GM23338 (cell line): ENCODE data around the gene ESRRB. TPM values are rescaled to one million over a fixed set of nuclear protein-coding genes. Genes with fewer than 3 reads are reported as not detected.
A peak's percentile ranks its signal among the peaks of the same experiment; 100 is the strongest.

Experiments used
- ATAC-seq: fragments of 200-7000 bp; cut with Tn5 transposase; 3 replicates; pipeline ENCODE4 v1.9.1; 2020
- DNase-seq: peaks from one replicate; pipeline ENCODE4 v3.0.0-alpha.2; 2015; ENCODE audit warnings: low spot score
- H2AFZ ChIP-seq: fragments of 200-600 bp; sonication (generic); 2 replicates; pipeline ENCODE4 v1.8.0; 2016; ENCODE audit warnings: antibody characterized with exemption, mild to moderate bottlenecking, moderate library complexity
- H3F3A ChIP-seq: fragments of 200-600 bp; sonication (generic); replicated peaks from 2 replicates; pipeline ENCODE4 v1.8.0; 2017; ENCODE audit warnings: antibody characterized with exemption, mixed run types, low read depth
- H3K27ac ChIP-seq: fragments of 200-600 bp; sonication (generic); 2 replicates; pipeline ENCODE4 v1.6.1; 2016; ENCODE audit warnings: low read depth
- H3K27me3 ChIP-seq: fragments of 200-600 bp; sonication (generic); 2 replicates; pipeline ENCODE4 v1.8.0; 2016; ENCODE audit warnings: mild to moderate bottlenecking, mixed run types, moderate library complexity; ENCODE audit not compliant: insufficient read depth
- H3K36me3 ChIP-seq: fragments of 200-600 bp; sonication (generic); 2 replicates; pipeline ENCODE4 v1.8.0; 2016; ENCODE audit warnings: mild to moderate bottlenecking; ENCODE audit not compliant: insufficient read depth
- H3K4me1 ChIP-seq: fragments of 200-600 bp; sonication (generic); 2 replicates; pipeline ENCODE4 v1.8.0; 2016; ENCODE audit warnings: mild to moderate bottlenecking, moderate library complexity; ENCODE audit not compliant: insufficient read depth
- H3K4me2 ChIP-seq: fragments of 200-600 bp; sonication (generic); 2 replicates; pipeline ENCODE4 v1.7.1; 2017; ENCODE audit warnings: mixed run types
- H3K4me3 ChIP-seq: fragments of 200-600 bp; sonication (generic); 2 replicates; pipeline ENCODE4 v1.6.1; 2016; ENCODE audit warnings: mixed run types
- H3K79me2 ChIP-seq: fragments of 200-600 bp; sonication (generic); replicated peaks from 2 replicates; pipeline ENCODE4 v1.8.0; 2017; ENCODE audit warnings: mild to moderate bottlenecking; ENCODE audit not compliant: insufficient read depth
- H3K9me2 ChIP-seq: fragments of 200-600 bp; sonication (generic); 2 replicates; pipeline ENCODE4 v1.8.0; 2017; ENCODE audit not compliant: insufficient read depth
- H4K20me1 ChIP-seq: fragments of 200-600 bp; sonication (generic); replicated peaks from 2 replicates; pipeline ENCODE4 v1.8.0; 2017; ENCODE audit warnings: mild to moderate bottlenecking; ENCODE audit not compliant: insufficient read depth
- H3K27ac Mint-ChIP-seq: 2 replicates; pipeline ENCODE4 v1.8.0; 2020; ENCODE audit warnings: inconsistent platforms, mild to moderate bottlenecking, moderate library complexity, mixed read lengths
- H3K27me3 Mint-ChIP-seq: 3 replicates; pipeline ENCODE4 v1.8.0; 2022; ENCODE audit warnings: low read depth, mild to moderate bottlenecking, moderate library complexity, mixed read lengths, inconsistent platforms; ENCODE audit not compliant: insufficient read depth, poor library complexity
- H3K36me3 Mint-ChIP-seq: 3 replicates; pipeline ENCODE4 v1.8.0; 2021; ENCODE audit warnings: low read depth, mild to moderate bottlenecking, inconsistent platforms, moderate library complexity, mixed read lengths
- H3K4me1 Mint-ChIP-seq: 3 replicates; pipeline ENCODE4 v1.8.0; 2020; ENCODE audit warnings: mild to moderate bottlenecking, inconsistent platforms, mixed read lengths
- H3K4me3 Mint-ChIP-seq: 3 replicates; pipeline ENCODE4 v1.8.0; 2021; ENCODE audit warnings: moderate library complexity, mild to moderate bottlenecking, inconsistent platforms, mixed read lengths
- H3K9me3 Mint-ChIP-seq: 3 replicates; pipeline ENCODE4 v1.8.0; 2020; ENCODE audit warnings: moderate library complexity, mild to moderate bottlenecking, inconsistent platforms, mixed read lengths
- CTCF ChIP-seq, 2 experiments: fragments of 200-600 bp in 1 of 2; sonication (generic) in 1 of 2; conservative IDR thresholded peaks; 2 replicates each; pipeline versions ENCODE4 v1.5.1 to v1.6.1; 2016 to 2017; ENCODE audit warnings: antibody characterized with exemption in 2 of 2, low read depth in 2 of 2, mild to moderate bottlenecking in 2 of 2, moderate library complexity in 1 of 2
- ETS1 ChIP-seq: IDR thresholded peaks from 2 replicates; pipeline ENCODE4 v1.6.1; 2016; ENCODE audit warnings: antibody characterized with exemption
- EZH2 ChIP-seq: fragments of 200-600 bp; sonication (generic); IDR thresholded peaks from one replicate; pipeline ENCODE4 v1.8.0; 2017; ENCODE audit warnings: antibody characterized with exemption, mild to moderate bottlenecking, low read depth; ENCODE audit not compliant: unreplicated experiment
- JUNB ChIP-seq: IDR thresholded peaks from one replicate; pipeline ENCODE4 v1.6.1; 2016; ENCODE audit warnings: antibody characterized with exemption; ENCODE audit not compliant: unreplicated experiment
- NANOG ChIP-seq: IDR thresholded peaks from 2 replicates; pipeline ENCODE4 v1.6.1; 2016; ENCODE audit warnings: antibody characterized with exemption, borderline replicate concordance
- POLR2AphosphoS5 ChIP-seq: IDR thresholded peaks from 2 replicates; pipeline ENCODE4 v1.6.1; 2016; ENCODE audit warnings: antibody characterized with exemption, low read depth
- ZNF114 ChIP-seq: fragments of 250-450 bp; sonication (Bioruptor Pico); IDR thresholded peaks from 2 replicates; pipeline ENCODE4 v1.5.0; 2020; ENCODE audit warnings: mild to moderate bottlenecking, moderate library complexity
- ZNF462 ChIP-seq: fragments of 250-450 bp; sonication (Bioruptor Pico); IDR thresholded peaks from 2 replicates; pipeline ENCODE4 v1.5.0; 2020; ENCODE audit warnings: mild to moderate bottlenecking, moderate library complexity
- polyA plus RNA-seq: library from polyadenylated mRNA; unstranded; fragments of >200 nt; fragmentation: Nextera tagmentation; extraction: Ambion mirVana; gene quantifications from 2 replicates; pipeline ENCODE4 v1.2.1, GENCODE V29; 2016
- total RNA-seq: library from RNA; depleted of rRNA; stranded (reverse); fragments of >200 nt; shearing (Covaris generic); gene quantifications from 2 replicates; pipeline ENCODE4 v1.2.3, GENCODE V29; 2014

ESRRB gene
- total and polyA plus RNA-seq, 2 experiments from 2014 or later: 0.31 to 0.52 TPM

- peaks cover 65% of the 10 kb centered on the region for H3K27me3 ChIP-seq
- H3K79me2 ChIP-seq: no peaks in the 10 kb centered on the region
- TF ChIP-seq CTCF (conservative IDR thresholded peaks at IDR 0.05; ENCODE audit: low read depth in 2 of 2): no peak
- no peak for TF ChIP-seq JUNB
- no peak for TF ChIP-seq POLR2AphosphoS5
- peak overlapping the region; percentile 95; the same call in 1 of the 2 replicates for H3K4me2 ChIP-seq
- Mint-ChIP-seq H3K27ac (no peak overlapping the region), H3K36me3 (peaks cover 3% of the 10 kb centered on the region; the same call in 1 of the 3 replicates), H3K27me3 (peaks cover 62% of the 10 kb centered on the region), H3K4me3 (peak overlapping the region; percentile 96), H3K4me1 (peaks cover 11% of the 10 kb centered on the region), H3K9me3 (no peaks in the 10 kb centered on the region; the same call in 2 of the 3 replicates)
- no peaks in the 10 kb centered on the region for H3K36me3 ChIP-seq
- H4K20me1 ChIP-seq: no peaks in the 10 kb centered on the region
- no peak overlapping the region; the same call in 1 of the 2 replicates for H3K4me3 ChIP-seq
- no peak for DNase-seq
- 0 out of 2 replicates have a peak, but pooled peaks cover 3% of the 10 kb centered on the region for H3K4me1 ChIP-seq
- no peak for ATAC-seq
- no peak overlapping the region for H2AFZ ChIP-seq
- no peaks in the 10 kb centered on the region for H3K9me2 ChIP-seq
- no peaks in the 10 kb centered on the region for H3F3A ChIP-seq
- no peak overlapping the region for H3K27ac ChIP-seq
These were observed 453 bp upstream of the ESRRB start for GRCh38 chr14:76375484-76375883.

- Histone ChIP-seq H3K79me2 (no peaks in the 10 kb centered on the region), H3F3A (no peaks in the 10 kb centered on the region), H3K4me2 (peak overlapping the region; percentile 95), H3K4me3 (peak overlapping the region; percentile 86), H3K36me3 (no peaks in the 10 kb centered on the region), H2AFZ (peak overlapping the region; percentile 98), H3K27ac (no peak overlapping the region), H3K27me3 (peaks cover 67% of the 10 kb centered on the region), H4K20me1 (no peaks in the 10 kb centered on the region), H3K4me1 (0 out of 2 replicates have a peak, but pooled peaks cover 3% of the 10 kb centered on the region), H3K9me2 (no peaks in the 10 kb centered on the region)
- Mint-ChIP-seq H3K27ac (no peak overlapping the region), H3K27me3 (peaks cover 62% of the 10 kb centered on the region), H3K9me3 (no peaks in the 10 kb centered on the region; the same call in 2 of the 3 replicates), H3K4me3 (peak overlapping the region; percentile 96), H3K36me3 (peaks cover 3% of the 10 kb centered on the region; the same call in 1 of the 3 replicates), H3K4me1 (peaks cover 15% of the 10 kb centered on the region)
- TF ChIP-seq ETS1 (no peak), EZH2 (peak; percentile 94), CTCF (conservative IDR thresholded peaks at IDR 0.05; ENCODE audit: low read depth in 2 of 2) (no peak), POLR2AphosphoS5 (no peak), ZNF114 (CRISPR knock-in tag) (no peak), JUNB (no peak), NANOG (no peak), ZNF462 (CRISPR knock-in tag) (no peak)
- peak; percentile 6; the same call in 1 of the 3 replicates for ATAC-seq
- DNase-seq: no peak
These were observed 506 bp downstream of the ESRRB start for GRCh38 chr14:76376409-76376877.
